K562 (cell line): ENCODE data around the gene ASPHD2. TPM values are rescaled to one million over a fixed set of nuclear protein-coding genes. Genes with fewer than 3 reads are reported as not detected.

Experiments
- EP300 ChIP-seq: IDR thresholded peaks from 2 replicates; pipeline ENCODE4 v1.6.1; 2012; ENCODE audit warnings: low read length, improper control_type of control experiment
- ESRRA ChIP-seq: fragments of 450-650 bp; IDR thresholded peaks from 2 replicates; pipeline ENCODE4 v1.6.1; 2014; ENCODE audit warnings: low read depth, mild to moderate bottlenecking, moderate library complexity, borderline replicate concordance
- GATAD2B ChIP-seq: fragments of 450-650 bp; IDR thresholded peaks from 2 replicates; pipeline ENCODE4 v1.6.1; 2017; ENCODE audit warnings: mild to moderate bottlenecking, borderline replicate concordance
- HMG20B ChIP-seq: fragments of 250-450 bp; sonication (Bioruptor Pico); IDR thresholded peaks from 2 replicates; pipeline ENCODE4 v1.5.0; 2021; ENCODE audit warnings: mild to moderate bottlenecking
- REST ChIP-seq, 2 experiments: fragments of 450-650 bp; formaldehyde crosslinking in 1 of 2; IDR thresholded peaks; 2 replicates each; pipeline versions ENCODE4 v1.4.0 to v1.6.1; 2014 to 2020; ENCODE audit warnings: mild to moderate bottlenecking in 2 of 2, borderline replicate concordance in 1 of 2, low read depth in 1 of 2
- RHOXF2B ChIP-seq: fragments of 250-450 bp; sonication (Bioruptor Pico); conservative IDR thresholded peaks from 2 replicates; pipeline ENCODE4 v1.5.1; 2021
- ZNF592 ChIP-seq: fragments of 450-650 bp; IDR thresholded peaks from 2 replicates; pipeline ENCODE4 v1.6.1; 2017; ENCODE audit warnings: antibody characterized with exemption, mild to moderate bottlenecking
- polyA plus RNA-seq, 8 experiments: library from polyadenylated mRNA; depleted of rRNA in 4 of 8; stranded (reverse) in 5 of 8; unstranded in 3 of 8; fragments of >200 nt; fragmentation: Nextera tagmentation in 2 of 8; fragmentation: Illumina TruSeq in 1 of 8; extraction: Ambion mirVana in 2 of 8; extraction: Trizol in 1 of 8; gene quantifications; 2 replicates each; pipeline versions ENCODE4 v1.2.1 to v1.2.3, GENCODE V29; 2011 to 2014; ENCODE audit warnings: inconsistent platforms in 1 of 8, missing spikeins in 1 of 8
- total RNA-seq, 7 experiments: library from RNA; depleted of rRNA in 6 of 7; stranded (reverse); fragments of >200 nt in 6 of 7; fragmentation: Illumina TruSeq in 2 of 7; extraction: Trizol in 2 of 7; gene quantifications; 2 replicates each; pipeline versions ENCODE4 v1.2.1 to v1.2.3, GENCODE V29; 2011 to 2021; ENCODE audit warnings: low replicate concordance in 1 of 7

The ASPHD2 gene
- total and polyA plus RNA-seq, 9 of the 15 experiments (the other 6 are each of a cell fraction or from before 2014, with no cell fraction given) = 0.18 to 0.64 (median 0.36) TPM

- TF ChIP-seq ESRRA = peak; percentile 71
- peak; percentile 79; the same call in 1 of the 2 replicates for TF ChIP-seq REST (IDR thresholded peaks at IDR 0.05; ENCODE audit: borderline replicate concordance)
- no peak for TF ChIP-seq REST (CRISPR knock-in tag; IDR thresholded peaks at IDR 0.05; ENCODE audit: low read depth)
- no peak for TF ChIP-seq RHOXF2B (CRISPR knock-in tag)
- TF ChIP-seq ZNF592 = no peak
- no peak for TF ChIP-seq HMG20B
- no peak for TF ChIP-seq GATAD2B
- TF ChIP-seq EP300 = no peak
Measured at GRCh38 chr22:26461188-26461810, 32.2 kb downstream of the ASPHD2 start (continued).
